Dedifferentiated amniotic fluid mesenchymal stem cell (primary cell): ENCODE results near the gene COL1A2.
A peak's percentile ranks its signal among the peaks of the same experiment; 100 is the strongest.

Experiments used
- DNase-seq: peaks from one replicate; pipeline ENCODE4 v3.0.0-alpha.2; 2016; ENCODE audit errors: extremely low spot score

Gene COL1A2

GRCh38 chr7:94410413-94411187 is 15.9 kb downstream of the COL1A2 start:
- DNase-seq = no peak

- no peak for DNase-seq
Observed at GRCh38 chr7:94411188-94411466, 16.4 kb downstream of the COL1A2 start.

GRCh38 chr7:94412762-94413322 is 18.1 kb downstream of the COL1A2 start:
- DNase-seq = no peak

GRCh38 chr7:94414481-94414880 is 19.8 kb downstream of the COL1A2 start:
- no peak for DNase-seq

GRCh38 chr7:94414980-94415379 is 20.3 kb downstream of the COL1A2 start:
- DNase-seq = no peak

GRCh38 chr7:94417306-94417705 is 22.6 kb downstream of the COL1A2 start:
- no peak for DNase-seq

- no peak for DNase-seq
Observed at GRCh38 chr7:94417901-94418300, 23.2 kb downstream of the COL1A2 start.

- no peak for DNase-seq
Observed at GRCh38 chr7:94418851-94419250, 24.2 kb downstream of the COL1A2 start.

GRCh38 chr7:94420328-94420727 is 25.6 kb downstream of the COL1A2 start:
- no peak for DNase-seq

GRCh38 chr7:94421681-94422080 is 27.0 kb downstream of the COL1A2 start:
- no peak for DNase-seq

- no peak for DNase-seq
Observed at GRCh38 chr7:94422136-94422535, 27.4 kb downstream of the COL1A2 start.

GRCh38 chr7:94422827-94423460 is 28.2 kb downstream of the COL1A2 start:
- DNase-seq = peak; percentile 15

- DNase-seq = peak; percentile 73
Observed at GRCh38 chr7:94423863-94424735, 29.4 kb downstream of the COL1A2 start.

GRCh38 chr7:94425546-94425945 is 30.9 kb downstream of the COL1A2 start:
- DNase-seq = no peak

GRCh38 chr7:94426980-94427875 is 32.5 kb downstream of the COL1A2 start:
- DNase-seq = peak; percentile 14

GRCh38 chr7:94429153-94429552 is 34.5 kb downstream of the COL1A2 start:
- no peak for DNase-seq

GRCh38 chr7:94431176-94431575 is 36.5 kb downstream of the COL1A2 start:
- peak; percentile 59 for DNase-seq

GRCh38 chr7:94431619-94432280 is 37.1 kb downstream of the COL1A2 start:
- DNase-seq = peak; percentile 62

GRCh38 chr7:94432281-94432670 is 37.6 kb downstream of the COL1A2 start:
- DNase-seq = no peak

- DNase-seq = no peak
Observed at GRCh38 chr7:94432817-94433216, 38.1 kb downstream of the COL1A2 start.

- DNase-seq = no peak
Observed at GRCh38 chr7:94433224-94433623, 38.5 kb downstream of the COL1A2 start.
